Activated T-cell treated with anti-CD3 and anti-CD28 coated beads for 1 hour (primary cell): ENCODE data around the gene DYSF.

Experiments
- DNase-seq: peaks from one replicate; pipeline ENCODE4 v3.0.0-alpha.2; 2020; ENCODE audit warnings: low read depth

DYSF gene

DNA sequence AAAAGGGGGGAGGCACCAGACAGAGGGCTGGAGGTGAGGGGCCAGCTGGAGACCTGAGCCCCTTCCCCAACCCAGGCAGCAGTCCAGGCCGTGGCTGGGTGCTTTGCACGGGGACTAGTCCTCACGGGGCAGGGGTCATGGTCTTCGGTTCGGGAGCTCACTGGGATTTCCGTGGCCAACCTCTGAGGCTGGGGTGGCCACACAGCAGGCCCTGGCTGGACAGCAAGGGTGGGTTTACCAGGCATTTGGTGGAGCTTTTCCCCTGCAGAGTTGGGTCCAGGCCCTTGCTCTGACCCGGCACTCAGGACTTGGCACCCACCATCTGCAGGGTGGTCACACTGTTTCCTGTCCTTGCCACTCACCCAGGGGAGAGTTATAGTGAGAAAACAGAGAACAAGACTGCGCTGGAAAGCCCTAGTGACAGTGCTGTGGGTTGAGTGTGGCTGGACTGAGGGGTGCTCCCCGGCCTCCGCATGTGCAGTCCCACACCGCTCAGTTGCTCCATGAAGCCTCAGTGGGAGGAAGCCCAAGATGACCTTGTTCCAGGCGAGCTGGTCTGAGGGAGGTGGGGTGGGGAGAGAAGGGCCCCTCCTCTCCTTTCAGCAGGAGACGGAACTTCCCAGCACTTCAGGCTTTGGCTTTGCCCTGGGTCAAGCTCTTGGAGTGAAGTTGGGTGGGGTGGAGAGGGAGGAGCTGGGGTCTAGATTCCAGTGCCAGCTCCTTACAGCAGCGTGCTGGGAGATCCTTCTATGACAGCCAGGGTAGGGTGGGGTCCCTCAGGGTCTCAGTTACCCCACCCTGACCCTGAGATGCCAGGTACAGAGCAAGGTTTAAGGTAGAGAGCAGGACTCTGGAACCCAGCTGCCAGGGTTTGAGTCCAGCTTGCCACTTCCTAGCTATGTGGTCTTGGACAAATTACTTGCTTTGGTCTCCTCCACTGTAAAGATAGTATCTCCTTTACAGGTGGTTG is 219.8 kb downstream of the DYSF start:
- DNase-seq, result no peak

DNA sequence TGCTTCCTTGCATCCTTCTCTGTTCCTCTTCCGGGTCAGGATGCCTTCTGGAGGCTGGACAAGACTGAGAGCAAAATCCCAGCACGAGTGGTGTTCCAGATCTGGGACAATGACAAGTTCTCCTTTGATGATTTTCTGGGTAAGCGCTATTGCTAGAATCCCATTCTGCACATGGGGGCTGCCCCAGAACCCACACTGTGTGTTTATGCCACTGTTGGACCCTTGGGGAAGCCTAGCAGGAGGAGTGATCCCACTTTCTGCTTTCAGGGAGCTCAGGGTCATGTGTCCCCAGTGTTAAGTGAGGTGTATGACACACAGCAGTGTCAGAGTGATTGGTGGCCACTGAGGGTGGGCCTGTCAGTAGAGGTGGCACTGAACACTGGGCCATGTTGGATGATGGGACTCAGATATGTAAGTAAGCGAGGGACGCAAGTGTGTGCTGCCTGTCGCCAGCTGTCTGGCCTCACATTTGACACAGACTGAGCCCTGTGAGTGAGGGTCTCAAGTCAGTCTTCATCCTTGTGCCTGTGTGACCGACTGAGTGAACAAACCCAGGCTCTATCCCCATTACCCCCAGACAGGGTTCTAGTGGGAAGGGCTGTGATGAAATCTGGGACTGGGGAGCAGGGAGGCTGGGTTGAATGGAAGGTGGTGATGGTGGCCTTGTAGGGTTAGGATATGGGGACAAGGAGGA is 220.9 kb downstream of the DYSF start:
- no peak for DNase-seq

DNA sequence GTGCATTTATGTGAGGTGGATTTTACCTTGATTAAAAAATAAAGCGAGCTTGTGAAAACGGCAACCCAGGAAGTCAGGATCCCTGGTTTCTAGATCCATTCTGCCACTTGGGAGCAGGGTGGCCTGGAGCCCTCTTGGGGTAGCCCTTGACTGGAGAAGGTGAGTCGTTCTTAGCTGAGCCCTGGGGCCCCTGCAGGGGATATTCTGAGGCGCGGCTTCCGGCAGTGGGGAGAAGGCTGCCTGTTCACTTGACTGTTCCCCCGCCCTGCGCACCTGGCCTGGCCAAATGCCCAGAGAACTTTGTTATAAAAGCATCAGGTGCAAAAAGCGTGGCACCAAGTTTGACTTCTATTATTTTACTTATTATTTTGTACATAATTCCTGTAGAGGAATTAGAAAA is 221.9 kb downstream of the DYSF start:
- no peak for DNase-seq

DNA sequence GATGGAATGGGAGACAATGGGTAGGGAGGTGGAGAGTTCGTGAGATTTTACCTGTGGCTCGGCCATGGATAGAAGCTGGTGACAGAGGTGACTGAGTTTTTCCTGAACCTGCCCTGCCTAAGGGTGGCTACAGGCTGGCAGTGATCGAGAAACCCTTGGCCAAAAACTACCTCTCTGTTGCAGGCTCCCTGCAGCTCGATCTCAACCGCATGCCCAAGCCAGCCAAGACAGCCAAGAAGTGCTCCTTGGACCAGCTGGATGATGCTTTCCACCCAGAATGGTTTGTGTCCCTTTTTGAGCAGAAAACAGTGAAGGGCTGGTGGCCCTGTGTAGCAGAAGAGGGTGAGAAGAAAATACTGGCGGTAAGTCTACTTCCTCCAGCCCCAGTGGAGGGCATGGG is 225.5 kb downstream of the DYSF start:
- DNase-seq, result no peak

DNA sequence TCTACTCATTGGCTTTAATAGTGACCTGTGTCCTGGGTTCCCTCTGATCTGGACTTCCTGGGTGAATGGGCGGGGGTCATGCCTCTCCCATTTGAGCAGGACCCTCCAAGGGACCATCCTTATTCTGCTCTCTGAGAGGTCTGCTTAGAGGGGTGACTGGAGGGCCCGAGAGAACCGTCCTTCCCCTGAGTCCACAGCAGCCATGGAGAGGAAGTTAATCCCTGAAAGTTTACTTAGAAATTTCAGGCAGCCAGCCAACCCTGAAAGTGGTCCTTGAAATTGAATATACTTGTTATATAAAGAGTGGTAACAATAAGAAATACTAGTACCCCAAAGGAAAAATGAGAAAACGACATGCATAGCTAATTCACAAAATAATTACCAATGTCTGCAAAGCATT is 226.1 kb downstream of the DYSF start:
- DNase-seq, result no peak

DNA sequence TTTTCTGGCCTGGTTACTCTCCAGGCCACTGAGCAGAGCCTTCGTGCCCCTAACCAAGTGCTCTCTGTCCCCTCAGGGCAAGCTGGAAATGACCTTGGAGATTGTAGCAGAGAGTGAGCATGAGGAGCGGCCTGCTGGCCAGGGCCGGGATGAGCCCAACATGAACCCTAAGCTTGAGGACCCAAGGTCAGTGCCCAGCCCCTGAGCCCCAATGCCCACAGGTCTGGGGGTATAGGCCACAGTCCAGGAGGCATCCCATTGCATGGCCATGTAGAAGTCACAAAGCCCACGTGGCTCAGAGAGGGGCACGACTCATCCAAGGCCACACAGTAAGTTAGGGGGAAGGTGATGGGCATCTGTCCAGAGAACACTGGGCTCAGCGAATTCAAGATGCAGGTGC is 227.6 kb downstream of the DYSF start:
- DNase-seq, result no peak

DNA sequence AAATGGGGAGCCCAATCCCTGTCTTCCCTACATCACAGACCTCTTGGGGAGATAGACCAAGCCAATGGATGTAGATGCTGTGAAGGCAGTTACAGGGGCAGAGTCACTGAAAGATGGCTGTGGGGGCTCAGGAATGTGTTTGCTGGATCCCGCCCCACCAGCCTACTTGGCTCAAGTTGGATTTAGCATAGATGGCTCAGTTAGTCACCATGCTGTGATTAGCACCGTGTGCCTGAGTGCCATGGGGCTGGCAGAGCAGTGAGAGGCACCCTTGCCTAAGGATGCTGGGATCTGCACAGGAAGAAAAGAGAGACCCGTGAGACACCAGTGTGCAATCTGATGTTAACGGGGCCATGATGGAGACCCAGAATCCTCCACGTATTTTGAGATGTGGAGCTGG is 228.3 kb downstream of the DYSF start:
- DNase-seq, result no peak

DNA sequence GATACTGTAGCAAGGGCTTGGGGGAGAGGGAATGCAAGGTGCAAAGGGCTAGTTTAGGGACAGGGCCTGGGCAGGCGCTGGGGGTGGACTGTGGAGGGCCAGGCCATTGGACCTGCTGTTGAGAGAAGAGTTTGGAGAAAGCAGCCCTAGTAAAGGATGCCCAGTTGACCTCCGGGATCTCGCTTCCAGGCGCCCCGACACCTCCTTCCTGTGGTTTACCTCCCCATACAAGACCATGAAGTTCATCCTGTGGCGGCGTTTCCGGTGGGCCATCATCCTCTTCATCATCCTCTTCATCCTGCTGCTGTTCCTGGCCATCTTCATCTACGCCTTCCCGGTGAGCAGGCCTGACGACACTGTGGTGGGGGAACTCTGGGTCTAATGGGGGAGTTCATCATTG is 229.0 kb downstream of the DYSF start:
- DNase-seq, result no peak

DNA sequence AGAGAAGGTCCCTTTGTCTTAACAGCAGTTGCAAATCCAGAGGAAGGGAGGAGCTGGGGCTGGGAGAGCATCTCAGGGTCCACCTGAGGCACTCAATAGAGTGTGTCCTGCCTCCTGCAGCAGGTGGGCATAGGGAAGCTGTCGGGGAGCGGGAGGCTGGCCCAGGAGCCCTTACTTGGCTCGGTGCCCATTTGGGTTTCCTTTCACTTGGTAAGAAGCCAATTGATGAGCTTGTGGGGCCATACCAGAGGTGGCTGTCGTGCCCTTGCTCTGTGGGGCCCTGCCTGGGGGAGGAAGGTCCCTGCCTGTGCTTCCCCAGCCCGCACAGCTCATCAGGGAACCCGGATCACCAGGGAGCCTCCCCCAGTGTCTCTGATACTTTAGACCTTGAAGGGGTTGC is 229.7 kb downstream of the DYSF start:
- no peak for DNase-seq

DNA sequence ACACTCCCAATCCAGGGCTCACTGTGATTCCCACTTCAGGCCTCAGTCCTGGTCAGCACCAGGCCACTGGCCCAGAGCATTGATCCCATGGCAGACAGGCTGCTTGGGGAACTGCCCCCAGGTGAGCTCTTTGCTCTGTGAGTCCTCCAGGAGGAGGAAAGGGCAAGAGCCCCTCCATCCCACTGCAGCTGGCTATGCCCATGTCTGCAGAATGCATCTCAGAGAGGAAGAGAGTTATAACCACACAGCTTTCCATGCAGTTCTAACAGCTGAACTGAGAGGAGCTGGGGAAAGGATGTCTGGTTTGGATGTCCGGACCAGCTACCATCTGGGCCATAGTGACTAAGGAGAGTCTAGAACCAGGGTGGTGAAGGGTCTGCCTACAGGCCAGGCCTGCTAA is 230.3 kb downstream of the DYSF start:
- DNase-seq, result no peak

DNA sequence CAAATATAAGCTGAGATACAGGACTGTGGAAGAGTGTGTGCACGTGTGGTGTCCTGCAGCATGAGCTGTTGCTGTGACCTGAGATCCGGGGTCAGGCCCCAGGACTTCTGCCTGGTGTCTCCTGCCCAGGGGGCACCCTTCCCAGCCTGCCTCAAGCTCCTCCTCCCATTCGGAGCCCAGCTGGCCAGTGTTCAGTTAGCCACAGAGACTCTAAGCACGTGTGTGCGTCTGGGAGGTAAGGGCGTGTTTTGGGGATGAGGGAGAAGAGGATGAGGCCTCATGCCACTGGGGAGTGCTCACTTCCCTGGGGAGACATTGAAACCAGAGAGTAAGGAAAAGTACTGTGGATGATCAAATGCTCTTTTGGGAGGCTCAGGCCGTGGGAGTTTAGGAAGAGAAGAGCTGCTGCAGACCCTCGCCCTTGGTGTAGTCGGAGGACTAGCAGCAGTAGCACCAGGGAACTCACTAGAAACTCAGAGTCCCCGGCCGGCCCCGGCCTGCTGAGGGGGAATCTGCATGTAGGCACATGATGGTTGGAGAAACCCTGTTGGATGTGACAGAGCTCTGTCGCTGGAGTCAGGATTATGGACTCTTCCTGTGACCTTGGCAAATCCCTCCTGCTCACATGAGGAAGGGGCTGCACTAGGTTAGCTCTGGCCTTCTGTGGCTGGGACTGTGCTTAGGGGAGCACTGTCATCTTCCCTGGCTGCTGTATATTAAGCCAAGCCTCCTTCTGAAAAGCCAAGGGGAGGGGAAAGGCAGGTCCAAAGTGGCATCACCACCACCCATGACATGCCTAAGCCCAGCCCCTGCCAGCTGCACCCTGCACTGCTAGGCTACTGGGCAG is 231.1 kb downstream of the DYSF start:
- DNase-seq, result no peak

DNA sequence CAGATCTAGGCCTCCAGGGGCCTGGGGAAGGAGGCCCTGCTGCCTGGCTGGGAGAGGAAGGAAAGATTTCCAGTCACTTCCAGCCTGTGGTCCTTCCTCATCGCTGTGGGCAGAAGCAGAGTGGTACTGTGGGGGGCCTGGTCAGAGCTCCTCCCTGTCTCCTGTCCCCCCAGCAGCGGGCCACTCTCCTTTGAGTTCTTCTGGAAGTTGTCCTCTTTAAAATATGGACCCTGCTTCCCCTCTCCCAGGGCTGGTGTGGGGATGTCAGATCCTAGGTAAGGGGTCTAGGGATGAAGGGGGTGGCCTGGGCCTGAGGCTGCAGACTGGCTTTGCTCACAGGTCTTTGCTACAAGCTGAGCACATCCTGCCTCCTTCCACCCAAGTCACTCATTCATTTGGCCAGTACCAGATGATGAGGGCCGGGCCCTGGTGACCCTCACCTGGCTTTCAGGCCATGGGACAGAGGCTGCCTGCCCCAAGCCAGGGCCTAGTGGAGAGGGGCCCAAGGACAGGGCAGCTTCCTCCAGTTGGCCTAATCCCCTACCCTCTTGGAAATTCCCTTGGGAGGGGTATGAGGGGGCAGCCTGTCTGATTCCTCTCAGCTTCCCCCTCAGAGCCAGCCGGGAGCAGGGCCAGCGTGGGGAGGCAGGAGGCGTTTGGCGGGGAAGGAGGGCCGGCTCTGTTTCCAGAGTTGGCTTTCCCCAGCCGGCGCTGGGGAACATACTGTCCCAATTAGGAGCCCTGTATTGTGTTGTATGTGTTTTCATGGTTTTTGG is 231.9 kb downstream of the DYSF start:
- no peak for DNase-seq

DNA sequence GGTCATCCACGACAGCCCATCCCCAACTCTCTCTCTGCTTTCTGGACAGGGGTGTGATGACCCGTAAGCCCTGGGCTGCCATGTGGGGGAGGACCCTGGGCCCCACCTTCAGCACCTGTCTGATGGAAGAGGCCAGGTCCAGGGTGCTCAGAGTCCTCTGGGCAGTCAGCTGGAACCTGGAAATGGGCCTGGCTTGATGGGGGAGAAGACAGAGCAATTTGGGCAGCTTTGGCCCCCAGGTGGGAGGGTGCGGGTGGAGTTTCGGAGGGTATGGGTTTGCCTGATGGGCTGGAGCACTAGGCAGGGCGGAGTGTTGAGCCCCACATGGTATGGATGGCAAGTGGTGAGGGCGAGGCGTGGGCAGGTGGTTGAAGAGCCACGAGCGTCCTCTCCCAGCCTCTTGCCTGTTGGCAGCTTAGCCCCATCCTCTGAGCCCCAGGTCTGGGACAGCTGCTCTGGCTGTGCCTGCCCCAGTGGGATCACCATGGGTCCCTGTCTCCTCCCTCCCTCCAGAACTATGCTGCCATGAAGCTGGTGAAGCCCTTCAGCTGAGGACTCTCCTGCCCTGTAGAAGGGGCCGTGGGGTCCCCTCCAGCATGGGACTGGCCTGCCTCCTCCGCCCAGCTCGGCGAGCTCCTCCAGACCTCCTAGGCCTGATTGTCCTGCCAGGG is 232.7 kb downstream of the DYSF start:
- DNase-seq, result no peak

DNA sequence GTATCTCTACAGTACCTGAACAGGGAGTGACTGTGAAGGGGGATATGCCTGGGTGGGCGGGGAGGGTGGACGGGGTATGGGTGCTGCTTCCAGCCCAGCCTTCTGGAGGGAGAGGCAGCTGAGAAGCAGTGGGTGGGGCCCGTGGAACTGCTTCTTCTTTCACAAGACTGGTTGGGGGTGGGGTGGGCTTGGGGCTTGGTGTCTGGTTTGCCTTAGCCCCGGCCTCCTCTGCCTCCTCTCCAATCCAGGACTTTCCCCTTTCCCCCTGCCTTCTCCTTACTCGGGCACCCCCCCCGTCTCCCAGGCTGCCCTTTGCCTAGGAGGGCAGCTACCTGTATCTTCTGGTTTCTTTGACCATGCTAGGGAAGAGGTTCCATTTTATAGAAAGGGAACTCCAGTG is 233.4 kb downstream of the DYSF start:
- DNase-seq, result no peak

DNA sequence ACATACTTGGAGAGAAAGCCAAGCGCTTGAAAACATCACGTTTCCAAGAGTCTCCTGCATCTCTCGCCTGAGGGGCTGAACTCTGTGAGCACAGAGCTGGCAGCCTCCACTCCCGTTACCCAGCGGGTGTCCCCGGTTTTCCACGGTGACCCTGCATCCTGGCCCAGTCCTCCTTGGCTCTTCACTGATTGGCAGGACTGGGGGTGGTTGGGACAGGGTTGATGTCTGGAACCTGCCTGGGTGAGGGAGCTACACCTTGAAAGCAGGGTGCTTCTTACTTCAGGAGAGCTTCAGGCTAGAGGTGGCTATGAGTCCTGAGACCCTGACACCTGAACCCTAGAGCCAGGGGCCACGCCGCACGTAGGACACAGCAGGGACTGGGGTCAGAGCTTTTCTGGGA is 234.1 kb downstream of the DYSF start:
- no peak for DNase-seq

DNA sequence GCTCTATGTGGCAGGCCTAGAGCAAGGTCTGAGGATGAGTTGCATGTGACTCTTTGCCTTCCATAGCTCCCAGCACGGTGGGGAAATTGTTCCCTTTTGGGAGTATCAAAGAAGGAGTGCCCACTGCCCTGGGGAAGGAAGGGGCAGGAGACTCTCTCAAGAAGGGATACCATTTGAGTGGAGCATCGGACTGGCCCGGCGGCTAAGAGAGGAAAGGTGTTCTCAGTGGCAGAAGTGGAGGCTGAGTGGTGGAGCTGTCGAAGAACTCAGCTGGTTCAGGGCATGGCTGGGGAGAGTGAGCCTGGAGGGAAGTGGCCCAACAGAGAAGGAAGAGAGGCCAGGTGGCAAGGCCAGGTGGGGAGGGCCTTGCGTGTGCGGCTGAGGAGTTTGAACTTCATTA is 235.2 kb downstream of the DYSF start:
- DNase-seq, result no peak

DNA sequence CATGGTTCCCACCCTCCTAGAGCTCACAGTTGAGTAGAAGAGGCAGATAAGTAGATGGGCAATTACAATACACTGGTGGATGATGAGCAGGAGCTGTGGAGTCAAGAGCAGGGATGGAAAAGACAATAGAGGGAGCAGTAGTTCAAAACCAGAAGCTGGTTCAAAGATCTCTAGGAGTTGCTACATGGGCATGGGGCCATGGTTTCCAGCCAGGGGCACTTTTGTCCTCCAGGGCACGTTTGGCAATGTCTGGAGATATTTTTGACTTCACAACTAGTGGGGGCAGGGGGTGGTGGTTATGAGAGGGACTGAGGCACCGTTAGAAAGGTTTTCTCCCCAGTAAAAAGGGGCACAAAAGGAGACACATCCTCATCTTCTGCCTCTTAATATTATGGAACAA is 236.0 kb downstream of the DYSF start:
- DNase-seq, result no peak

DNA sequence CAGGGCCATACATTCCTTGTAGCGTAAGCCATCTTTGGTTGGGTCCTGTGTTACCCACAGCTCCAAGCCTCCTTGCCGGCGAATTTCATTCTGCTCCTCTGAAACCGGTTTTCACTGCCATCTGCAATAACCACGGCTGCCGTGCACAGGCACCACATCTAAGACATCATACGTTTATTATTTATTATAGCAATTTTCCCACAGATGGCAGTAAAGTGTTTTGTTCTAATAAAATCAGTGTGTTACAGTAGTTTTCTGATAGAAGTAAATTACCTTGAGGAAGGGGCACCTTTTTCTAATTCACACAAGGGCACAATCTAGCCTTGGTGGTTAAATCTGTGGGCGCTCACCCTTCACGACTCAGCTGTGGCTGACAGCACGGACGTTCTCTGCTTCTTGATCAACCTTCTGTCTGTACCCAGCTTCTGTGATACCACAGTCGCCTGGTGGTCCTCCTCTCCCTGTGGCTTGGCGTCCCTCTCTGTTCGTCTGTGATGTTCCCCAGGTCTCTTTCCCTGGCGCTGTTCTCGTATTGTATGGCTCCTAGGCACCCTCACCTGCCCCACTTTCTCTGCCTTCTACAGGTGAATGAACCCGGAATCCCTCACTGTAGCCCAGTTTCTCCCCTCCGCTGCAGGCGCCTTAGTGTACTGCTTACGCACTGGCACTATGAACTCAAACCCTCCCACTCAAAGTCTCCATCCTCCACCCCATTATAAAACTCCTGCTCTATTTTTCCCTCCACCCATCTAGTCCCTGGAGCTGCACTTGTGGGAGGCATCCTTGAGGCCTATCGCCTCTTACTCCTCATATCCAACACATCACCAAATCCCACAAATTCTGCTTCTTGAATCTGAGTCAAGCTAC is 236.8 kb downstream of the DYSF start:
- no peak for DNase-seq

DNA sequence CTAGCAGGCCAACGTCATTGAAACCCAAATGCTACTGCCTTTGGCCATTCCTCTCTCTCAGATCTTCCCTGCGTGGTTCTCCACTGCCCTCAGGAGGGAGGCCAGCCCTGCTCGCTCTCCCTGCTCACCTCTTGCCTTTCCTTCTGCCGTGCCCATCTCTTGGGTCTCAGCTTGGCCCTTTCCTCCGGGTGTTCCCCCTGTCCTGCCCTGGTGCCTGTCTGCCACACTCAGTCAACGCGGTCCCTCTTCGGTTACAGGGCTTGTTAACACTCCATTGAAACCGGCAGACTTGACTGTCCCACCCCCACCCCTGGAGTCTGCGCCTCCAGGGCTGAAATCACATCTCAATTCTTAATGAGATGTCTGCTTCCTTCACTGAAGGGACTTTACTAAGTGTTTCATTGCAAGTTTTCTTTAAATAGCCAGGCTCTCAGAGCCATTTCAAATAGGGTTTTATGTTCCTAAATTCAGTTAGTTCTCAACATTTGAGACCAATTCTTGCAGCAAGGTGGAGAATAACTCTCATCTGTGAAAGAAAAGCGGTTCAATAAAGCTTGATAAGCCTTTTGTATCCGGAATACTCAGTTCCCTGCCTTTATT is 237.6 kb downstream of the DYSF start:
- DNase-seq, result no peak
